Islet of Langerhans (tissue), 1 donor: Measurements from ENCODE around the gene NEURL2.
A peak's percentile ranks its signal among the peaks of the same experiment; 100 is the strongest.
"Not testable (repeated sequence)": the region's sequence is repeated elsewhere in the genome, so short reads cannot be mapped to it uniquely, and the experiment has no call there.

ENCODE experiments used
- FAIRE-seq: peaks from one replicate; lab custom pipeline; 2011; peaks lifted over from hg19 to GRCh38; lab: Jason Lieb, UNC

Gene NEURL2, protein sequence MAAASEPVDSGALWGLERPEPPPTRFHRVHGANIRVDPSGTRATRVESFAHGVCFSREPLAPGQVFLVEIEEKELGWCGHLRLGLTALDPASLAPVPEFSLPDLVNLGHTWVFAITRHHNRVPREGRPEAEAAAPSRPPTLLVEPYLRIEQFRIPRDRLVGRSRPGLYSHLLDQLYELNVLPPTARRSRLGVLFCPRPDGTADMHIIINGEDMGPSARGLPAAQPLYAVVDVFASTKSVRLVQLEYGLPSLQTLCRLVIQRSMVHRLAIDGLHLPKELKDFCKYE

DNA sequence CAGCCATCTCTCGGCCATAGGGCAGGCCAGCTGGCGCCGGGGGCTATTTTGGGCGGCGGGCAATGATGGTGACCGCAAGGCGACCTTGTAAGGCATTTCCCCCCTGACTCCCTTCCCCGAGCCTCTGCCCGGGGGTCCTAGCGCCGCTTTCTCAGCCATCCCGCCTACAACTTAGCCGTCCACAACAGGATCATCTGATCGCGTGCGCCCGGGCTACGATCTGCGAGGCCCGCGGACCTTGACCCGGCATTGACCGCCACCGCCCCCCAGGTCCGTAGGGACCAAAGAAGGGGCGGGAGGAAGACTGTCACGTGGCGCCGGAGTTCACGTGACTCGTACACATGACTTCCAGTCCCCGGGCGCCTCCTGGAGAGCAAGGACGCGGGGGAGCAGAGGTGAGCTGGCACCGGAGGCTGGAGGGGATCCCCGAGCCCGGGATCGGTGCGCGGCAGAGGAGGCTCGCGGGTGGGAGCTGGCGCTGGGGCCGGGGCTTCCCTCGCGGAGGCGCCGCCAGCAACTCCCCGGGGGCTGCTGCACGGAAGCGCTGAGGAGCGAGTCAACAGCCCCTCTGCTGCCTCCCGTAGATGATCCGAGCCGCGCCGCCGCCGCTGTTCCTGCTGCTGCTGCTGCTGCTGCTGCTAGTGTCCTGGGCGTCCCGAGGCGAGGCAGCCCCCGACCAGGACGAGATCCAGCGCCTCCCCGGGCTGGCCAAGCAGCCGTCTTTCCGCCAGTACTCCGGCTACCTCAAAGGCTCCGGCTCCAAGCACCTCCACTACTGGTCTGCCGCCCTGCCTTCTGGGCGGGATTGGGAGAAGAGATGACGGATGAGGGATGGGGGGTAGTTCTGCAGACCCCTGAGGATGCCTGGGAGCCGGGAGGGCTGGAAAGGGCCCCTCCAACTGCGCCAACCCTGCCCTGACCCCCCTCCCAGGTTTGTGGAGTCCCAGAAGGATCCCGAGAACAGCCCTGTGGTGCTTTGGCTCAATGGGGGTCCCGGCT is at the start of gene NEURL2, which contains the start of gene CTSA:
Gene NEURL2, minus strand, starts transcription at position 224 of the 999 bp plus-strand sequence. Its CDS starts 217 bp downstream, at position 7.
Gene CTSA, plus strand, starts transcription at position 351 of the 999 bp plus-strand sequence. Its CDS starts 234 bp downstream, at position 585.
- FAIRE-seq: no peak

DNA sequence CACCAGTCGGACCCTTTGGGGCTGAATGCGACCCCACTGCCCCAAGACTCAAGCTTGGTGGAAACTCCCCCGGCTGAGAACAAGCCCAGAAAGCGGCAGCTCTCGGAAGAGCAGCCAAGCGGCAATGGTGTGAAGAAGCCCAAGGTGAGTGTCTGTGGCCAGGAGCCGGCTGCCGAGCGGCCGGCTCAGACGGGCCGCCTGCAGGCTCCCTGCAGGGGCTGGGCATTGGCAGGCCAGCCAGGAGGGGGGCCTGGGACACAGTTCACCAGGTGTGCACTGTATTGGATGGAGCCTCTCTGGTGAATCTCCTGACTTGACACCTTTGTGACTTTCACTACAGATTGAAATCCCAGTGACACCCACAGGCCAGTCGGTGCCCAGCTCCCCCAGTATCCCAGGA is 49.5 kb upstream of the NEURL2 start:
- FAIRE-seq: no peak

DNA sequence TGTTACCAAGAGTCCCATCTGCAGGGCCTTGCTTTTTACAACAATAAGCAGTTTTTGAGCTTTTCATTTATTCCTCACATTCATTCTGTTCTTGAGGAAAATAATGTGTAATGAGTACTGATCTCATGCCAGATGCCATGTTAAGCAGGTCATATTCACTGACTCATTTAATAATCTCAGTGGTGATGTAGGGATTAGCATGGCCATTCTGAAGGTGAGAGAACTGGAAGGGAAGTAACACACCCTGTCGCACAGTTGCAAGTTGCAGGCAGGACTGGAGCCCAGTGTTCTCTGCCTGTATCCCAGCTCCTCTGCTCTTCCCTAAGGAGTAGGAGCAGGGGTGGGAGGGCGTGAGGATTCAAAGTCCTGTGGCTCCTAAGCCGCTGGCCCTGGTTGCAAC is 49.0 kb upstream of the NEURL2 start:
- no peak for FAIRE-seq

DNA sequence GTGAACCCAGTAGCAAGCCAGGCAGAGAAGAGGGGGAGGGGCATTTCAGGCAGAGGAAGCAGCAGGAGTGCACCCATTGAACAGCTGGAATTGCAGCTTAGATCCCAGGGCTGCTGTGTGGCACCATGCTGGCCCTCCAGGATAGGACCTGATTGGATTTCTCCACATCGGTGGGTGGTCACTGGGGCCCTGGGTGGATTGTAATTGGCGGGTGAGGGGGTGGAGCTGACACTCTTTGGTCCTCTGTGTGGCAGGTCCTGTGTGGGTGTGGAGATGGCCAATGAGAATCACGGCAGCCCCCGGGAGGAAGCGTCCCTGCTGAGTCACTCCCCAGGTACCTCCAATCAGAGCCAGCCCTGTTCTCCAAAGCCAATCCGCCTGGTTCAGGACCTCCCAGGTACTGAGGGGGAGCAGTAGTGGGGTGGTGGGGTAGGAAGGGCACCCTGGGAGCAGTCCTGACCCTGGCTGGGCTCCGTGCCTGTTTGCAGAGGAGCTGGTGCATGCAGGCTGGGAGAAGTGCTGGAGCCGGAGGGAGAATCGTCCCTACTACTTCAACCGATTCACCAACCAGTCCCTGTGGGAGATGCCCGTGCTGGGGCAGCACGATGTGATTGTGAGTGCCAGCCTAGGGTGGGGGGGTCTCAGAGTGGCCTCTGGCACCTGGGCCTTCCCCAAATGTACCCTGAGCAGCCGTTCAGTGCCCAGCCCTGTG is 47.9 kb upstream of the NEURL2 start:
- no peak for FAIRE-seq

DNA sequence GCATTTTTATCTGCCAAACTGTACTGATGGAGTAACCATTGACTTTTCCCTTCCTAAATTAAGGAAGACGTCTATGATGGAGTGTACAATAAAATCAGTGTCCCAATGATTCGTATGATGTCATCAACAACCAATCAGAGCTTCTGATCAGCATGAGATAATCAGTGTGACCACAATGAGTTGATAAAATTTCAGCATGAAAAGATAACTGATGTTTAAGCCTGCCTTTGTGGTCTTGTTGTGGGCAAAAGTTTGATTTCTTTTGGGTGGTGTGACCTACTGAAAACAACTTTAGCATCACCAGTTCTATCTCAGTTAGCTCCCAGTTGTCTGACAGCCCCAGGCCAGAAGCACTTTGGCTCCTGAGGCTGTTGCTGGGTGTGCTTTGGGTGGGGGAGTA is 46.8 kb upstream of the NEURL2 start:
- FAIRE-seq: no peak

DNA sequence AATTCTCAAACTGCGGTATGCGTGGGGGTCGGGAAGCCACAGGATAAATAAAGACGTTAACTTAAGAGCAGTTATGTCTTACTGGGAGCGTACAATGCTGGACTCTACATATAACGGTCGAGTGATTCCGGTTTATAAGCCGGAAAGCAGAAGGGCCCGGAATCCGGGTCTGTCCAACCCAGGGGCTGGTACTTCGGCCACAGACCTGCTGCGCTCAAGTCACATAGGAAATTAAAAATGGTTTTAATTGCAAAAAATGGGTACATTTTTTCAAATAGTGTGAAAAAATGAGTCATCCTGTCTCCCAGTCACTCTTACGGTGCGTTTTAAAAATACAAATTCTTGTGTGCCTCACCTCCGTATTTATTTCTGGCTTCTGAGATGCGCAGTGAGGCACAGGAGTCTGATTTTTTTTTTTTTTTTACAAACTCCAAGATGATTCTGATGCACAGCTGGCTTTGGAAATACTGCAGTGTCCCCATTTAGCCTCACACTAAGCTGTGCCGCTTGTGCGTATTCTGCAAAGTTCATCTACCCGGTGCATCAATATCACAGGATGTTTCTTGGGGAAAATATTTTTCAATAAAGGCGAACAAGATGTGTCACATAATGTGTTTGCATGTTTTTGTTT is 44.5 kb upstream of the NEURL2 start:
- no peak for FAIRE-seq

DNA sequence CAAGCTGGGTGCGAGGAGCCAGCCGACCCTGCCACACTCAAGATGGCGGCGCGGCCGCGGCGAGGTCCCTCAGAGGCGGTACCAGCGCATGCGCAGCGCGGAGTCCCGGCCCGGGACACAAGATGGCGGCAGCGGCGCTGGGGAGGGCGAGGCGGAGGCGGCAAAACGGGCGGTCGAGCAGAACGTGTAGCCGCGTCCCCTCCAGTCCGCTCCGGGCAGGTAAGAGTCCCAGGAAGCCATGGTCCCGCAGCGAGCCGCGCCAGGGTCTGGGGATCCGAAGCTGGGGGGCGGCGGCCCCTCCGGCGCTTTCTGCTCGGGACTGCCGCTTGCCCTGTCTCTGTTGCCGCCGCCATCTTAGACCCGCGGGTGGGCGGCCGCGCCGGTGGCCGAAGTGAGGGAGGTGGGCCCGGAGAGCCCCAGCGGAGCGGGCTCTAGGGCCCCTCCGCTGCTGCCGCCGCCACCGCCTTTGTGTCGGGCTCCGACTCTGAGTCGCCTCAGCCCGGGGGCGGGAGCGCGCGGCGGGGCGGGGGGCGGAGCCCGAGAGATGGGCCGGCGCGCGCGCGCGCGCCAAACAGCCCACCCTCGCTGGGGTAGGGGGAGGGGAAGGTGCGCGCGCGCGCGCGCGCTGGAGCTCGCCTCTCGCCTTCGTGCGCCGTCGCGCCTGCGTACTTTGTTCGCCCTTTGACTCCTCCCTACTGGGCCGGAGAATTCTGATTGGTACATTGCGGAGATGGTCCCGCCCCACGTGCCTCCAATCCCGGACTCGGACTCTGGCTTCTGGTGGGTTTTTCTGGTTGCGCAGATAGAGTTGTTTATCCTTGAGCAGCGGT is 43.8 kb upstream of the NEURL2 start, which contains the start of gene PCIF1:
Gene PCIF1, plus strand, starts transcription at position 98 of the 830 bp plus-strand sequence. CDS start 4,317 bp downstream, outside the sequence.
- FAIRE-seq: no peak

DNA sequence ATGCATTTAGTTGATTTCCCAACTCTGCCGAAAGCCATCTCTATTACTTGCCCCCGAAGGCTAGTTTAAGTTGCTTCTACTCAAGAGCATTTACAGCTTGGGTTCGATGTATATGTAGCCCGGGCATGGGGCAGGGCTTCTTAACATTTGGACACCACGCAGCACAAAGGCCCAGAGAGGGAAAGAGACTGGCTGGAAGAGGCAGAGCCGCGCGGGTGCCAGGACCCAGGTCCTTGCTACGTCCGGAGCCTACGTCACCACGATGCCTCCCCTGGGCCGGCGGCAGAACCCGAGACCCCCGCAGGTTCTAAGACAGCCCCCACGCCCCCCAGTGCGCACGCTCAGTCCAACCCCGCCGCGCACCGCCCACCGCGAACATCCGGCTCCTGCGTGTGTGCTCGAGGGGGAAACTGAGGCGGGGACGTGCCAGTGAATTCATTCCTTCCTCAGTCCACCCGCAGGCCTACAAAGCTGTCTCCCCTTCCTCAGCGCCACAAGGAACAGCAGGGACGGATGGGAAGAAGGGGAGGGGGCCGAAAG is 43.1 kb upstream of the NEURL2 start:
- no peak for FAIRE-seq

DNA sequence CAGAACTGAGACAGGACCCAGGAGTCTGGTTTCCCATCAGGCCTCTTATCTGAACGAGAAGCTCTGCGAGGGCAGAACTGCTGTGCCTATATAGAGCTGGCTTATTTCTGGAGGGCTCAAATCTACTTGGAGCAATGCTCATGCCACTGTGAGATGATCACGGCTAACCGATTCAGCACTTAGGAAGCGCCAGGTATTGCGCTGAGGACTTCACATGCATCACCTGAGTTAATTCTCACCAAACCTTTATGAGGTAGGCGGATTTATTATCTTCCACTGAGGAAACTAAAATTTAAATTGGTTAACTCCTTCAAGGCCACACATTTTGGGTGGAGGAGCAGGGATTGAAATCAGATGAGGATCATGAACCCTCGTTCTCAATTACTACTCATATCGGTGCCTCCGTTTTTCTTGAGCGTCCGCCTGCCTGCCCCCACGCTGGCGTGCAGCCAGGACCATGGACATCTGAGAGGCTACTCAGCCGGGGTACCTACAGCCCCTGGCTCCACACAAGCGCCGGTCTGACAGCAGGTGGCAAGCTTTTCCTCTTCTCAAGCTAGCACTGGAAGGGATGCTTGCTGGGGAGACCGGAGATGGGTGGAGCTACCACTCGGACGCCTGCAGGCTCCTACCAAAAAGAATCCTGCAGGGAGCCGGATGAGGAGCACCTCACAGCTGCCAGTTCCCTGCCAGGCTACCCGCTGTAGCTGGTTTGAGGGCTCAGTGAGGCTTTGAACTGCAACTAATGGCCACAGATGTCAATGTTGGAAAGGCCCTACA is 42.4 kb upstream of the NEURL2 start:
- no peak for FAIRE-seq

DNA sequence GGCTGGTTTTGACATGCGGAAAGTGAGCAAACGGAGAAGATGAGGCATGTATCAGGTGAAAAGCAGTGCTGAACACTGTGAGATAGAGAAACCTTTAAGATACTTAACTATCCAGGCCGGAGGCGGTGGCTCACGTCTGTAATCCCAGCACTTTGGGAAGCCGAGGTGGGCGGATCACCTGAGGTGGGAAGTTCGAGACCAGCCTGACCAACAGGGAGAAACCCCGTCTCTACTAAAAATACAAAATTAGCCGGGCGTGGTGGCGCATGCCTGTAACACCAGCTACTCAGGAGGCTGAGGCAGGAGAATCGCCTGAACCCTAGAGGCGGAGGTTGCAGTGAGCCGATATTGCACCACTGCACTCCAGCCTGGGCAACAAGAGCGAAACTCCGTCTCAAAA is 40.7 kb upstream of the NEURL2 start:
- FAIRE-seq: not testable (repeated sequence)

DNA sequence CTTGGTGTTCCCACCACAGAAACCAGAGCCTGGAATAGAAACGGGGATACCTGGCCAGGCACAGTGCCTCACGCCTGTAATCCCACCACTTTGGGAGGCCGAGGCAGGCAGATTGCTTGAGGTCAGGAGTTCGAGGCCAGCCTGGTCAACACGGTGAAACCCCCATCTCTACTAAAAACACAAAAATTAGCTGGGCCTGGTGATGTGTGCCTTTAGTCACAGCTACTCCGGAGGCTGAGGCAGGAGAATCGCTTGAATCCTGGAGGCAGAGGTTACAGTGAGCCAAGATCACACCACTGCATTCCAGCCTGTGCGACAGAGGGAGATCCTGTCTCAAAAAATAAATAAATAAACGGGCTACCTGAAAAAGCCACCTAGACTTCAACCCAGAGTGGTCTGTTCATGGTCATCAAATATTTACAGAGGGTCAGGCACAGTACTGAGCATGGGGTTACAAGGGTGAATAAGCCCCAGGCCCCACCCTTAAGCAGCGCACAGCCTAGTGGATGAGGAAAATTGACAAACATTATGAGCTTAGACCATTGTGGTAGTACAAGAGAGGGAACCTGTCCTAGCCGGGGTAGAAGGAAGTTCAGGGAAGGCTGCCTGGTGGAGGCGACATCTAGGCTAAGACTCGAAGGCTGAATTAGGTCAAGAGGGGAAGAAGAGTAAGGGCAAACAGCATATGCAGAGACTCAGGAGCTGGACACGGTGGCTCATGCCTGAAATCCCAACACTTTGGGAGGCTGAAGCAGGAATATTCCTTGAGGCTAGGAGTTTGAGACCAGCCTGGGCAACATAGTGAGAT is 36.3 kb upstream of the NEURL2 start:
- FAIRE-seq: no peak

DNA sequence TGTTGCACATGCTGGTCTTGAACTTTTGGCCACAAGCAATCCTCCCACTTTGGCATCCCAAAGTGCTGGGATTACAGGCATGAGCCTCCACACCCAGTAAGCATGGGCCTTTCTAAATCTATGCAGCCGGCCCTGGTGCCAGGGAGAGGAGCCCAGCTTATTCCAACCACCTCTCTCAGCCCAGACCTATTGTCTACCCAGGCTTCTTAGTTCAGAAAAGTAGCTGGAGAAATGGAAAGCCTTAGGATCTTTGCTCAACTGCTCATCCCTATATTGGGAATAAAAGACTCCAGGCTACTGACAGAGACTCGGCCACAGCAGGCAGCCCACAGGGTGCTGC is 35.7 kb upstream of the NEURL2 start:
- no peak for FAIRE-seq

DNA sequence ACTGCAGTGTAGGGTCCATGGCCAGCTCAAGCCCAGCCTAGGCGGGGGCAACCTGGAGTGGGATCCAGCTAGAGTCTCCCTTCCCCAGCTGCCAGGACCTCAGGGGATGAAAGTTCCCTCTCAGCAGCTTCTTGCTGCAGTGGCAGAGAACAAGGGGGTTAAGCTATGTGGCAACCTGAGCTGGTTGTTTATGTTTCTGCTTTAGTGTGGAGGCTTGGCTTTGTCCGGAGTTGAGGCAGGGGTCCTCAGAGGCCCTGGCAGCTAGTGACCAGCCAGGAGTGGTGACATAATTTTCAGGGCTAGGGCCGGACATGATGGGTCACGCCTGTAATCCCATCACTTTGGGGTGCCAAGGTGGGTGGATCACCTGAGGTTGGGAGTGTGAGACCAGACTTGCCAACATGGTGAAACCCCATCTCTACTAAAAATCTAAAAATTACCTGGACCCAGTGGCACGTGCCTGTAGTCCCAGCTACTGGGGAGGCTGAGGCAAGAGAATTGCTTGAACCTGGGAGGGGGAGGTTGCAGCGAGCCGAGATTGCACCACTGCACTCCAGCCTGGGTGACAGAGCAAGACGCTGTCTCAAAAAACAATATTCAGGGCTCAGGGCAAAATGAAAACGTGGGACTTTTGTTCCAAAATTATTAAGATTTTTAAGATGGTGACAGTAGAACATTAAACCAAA is 35.0 kb upstream of the NEURL2 start:
- no peak for FAIRE-seq

DNA sequence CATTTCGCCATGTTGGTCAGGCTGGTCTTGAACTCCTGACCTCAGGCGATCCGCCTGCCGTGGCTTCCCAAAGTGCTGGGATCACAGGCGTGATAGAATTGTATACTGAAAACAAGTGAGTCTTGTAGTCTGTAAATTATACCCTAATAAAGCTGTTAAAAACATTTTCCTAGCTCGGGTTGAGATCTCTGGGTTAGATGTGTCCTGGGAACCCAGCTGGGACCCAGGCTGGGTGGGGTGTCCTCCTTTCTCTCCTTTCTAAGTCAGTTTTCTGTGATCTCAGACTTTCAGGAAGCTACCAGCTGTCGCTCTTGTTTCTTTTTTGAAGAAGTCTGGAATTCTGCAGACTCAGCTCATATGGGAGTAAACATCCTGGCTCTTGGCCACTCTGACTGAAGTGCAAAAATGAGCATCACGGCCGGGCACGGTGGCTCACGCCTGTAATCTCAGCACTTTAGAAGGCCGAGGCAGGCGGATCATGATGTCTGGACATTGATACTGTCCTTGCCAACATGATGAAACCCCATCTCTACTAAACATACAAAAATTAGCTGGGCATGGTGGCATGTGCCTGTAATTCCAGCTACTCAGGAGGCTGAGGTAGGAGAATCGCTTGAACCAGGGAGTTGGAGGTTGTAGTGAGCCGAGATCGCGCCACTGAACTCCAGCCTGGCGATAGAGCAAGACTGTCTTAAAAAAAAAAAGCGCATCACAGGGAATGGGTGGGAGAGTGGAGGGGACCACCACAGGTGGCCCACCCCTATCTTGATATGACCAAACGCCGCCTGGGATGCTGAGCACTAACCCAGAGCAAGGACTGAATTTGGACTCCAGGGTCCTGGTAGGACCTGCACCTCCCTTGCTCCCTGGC is 33.6 kb upstream of the NEURL2 start:
- FAIRE-seq: peak; percentile 95

DNA sequence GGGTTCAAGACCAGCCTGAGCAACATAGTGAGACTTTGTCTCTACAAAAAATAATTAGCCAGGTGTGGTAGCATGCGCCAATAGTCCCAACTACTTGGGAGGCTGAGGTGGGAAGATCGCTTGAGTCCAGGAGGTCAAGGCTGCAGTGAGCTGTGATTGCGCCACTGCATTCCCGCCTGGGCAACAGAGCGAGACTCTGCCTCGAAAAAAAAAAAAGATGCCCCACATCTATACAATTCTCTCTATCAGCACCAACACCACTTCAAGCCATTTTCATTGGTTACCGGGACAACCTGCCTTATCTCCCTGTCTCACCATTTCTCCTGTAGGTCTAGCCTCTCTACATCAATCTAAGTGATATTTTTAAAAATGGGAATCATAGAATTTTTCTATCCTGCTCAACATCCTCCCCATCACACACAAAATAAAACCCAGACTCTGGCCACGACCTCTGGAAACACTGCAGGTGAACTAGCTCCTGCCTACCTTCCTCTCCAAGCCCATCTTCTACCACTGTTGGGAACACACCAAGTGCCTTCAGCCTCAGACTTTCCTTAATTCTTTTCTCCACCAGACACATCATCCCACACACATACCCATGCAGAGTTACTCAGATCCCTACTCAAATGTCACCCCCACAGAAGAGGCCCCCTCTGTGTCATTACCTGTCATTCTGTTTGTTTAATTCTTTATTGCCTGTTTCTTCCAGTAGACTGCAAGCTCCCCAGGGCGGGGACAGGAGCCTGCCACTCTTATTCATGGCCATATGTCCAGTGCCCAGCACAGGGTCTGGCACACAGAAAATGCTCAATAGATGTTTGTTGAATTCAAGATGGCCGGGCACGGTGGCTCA is 30.6 kb upstream of the NEURL2 start:
- FAIRE-seq: no peak
